Peyer's patch (tissue), 4 donors: ENCODE results near the gene APEX2.

ENCODE experiments used
- CTCF ChIP-seq, 6 experiments: fragments of 450-650 bp in 4 of 6; fragments of 200-600 bp in 2 of 6; sonication (generic) in 1 of 6; IDR thresholded peaks; one replicate each; pipeline ENCODE4 v1.5.1; 2017 to 2019; ENCODE audit warnings: antibody characterized with exemption in 6 of 6, mild to moderate bottlenecking in 3 of 6, moderate library complexity in 1 of 6
- POLR2A ChIP-seq, 2 donors: fragments of 450-650 bp; IDR thresholded peaks; one replicate each; pipeline ENCODE4 v1.5.1; 2017; ENCODE audit warnings: antibody characterized with exemption in 2 of 2, mild to moderate bottlenecking in 2 of 2, moderate library complexity in 2 of 2

- no peak for TF ChIP-seq CTCF (IDR thresholded peaks at IDR 0.05)
- TF ChIP-seq POLR2A (IDR thresholded peaks at IDR 0.05) = no peak
Observed at GRCh38 chrX:55005256-55005655, 5.1 kb downstream of the APEX2 start.
